Measurements from ENCODE around the gene HOXC5. TPM values are rescaled to one million over a fixed set of nuclear protein-coding genes. Genes with fewer than 3 reads are reported as not detected.

Gene HOXC5
- not detected in 2 replicates for total RNA-seq

DNA sequence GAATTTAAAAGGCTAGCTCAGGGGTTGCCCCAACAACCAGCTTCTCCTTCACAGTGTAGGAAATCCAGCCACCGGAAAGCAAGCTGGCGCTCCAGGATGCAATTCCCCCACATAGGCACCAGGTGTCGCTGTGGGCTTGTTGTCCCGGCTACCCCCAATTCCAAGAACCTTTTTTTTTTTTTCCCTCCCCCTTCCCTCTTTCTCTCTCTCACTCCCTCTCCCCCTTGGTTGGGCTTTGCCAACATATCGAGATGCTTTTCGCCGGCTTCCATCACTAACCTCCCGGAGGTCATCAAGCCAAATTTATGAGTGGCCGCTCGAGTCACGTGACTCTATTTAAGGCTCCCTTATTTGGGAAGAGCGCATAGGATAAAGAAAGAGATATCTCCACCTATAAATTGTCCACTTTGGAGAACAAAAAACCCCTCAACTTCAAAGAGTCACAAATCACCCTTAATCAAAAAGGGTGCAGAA, at the start of gene HOXC5:
Gene HOXC5 (plus strand): TSS at position 424 of the 474 bp plus-strand sequence. CDS start 73 bp downstream, outside the sequence.

DNA sequence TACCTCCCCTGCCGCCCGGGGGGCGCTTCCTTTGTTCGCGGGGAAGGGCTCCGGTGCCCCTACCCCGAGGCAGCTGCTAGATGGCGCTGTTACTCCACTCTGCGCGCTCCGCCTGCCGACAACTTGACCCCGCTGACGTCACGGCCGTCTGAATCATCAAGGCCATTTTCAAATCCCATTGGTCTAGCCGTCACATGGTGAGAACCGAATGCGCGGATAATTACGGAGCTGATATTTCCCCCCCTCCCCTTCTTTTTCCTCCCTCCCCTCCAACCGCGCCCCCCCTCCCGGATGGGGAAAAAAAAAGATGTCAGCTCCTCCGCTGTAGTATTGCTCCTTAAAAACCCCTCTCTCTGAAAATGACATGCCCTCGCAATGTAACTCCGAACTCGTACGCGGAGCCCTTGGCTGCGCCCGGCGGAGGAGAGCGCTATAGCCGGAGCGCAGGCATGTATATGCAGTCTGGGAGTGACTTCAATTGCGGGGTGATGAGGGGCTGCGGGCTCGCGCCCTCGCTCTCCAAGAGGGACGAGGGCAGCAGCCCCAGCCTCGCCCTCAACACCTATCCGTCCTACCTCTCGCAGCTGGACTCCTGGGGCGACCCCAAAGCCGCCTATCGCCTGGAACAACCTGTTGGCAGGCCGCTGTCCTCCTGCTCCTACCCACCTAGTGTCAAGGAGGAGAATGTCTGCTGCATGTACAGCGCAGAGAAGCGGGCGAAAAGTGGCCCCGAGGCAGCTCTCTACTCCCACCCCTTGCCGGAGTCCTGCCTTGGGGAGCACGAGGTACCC, 47.8 kb upstream of the HOXC5 start, which contains the start of gene HOXC10:
Gene HOXC10 (plus strand): TSS at position 246 of the 791 bp plus-strand sequence. CDS start 114 bp downstream, at position 360.

DNA sequence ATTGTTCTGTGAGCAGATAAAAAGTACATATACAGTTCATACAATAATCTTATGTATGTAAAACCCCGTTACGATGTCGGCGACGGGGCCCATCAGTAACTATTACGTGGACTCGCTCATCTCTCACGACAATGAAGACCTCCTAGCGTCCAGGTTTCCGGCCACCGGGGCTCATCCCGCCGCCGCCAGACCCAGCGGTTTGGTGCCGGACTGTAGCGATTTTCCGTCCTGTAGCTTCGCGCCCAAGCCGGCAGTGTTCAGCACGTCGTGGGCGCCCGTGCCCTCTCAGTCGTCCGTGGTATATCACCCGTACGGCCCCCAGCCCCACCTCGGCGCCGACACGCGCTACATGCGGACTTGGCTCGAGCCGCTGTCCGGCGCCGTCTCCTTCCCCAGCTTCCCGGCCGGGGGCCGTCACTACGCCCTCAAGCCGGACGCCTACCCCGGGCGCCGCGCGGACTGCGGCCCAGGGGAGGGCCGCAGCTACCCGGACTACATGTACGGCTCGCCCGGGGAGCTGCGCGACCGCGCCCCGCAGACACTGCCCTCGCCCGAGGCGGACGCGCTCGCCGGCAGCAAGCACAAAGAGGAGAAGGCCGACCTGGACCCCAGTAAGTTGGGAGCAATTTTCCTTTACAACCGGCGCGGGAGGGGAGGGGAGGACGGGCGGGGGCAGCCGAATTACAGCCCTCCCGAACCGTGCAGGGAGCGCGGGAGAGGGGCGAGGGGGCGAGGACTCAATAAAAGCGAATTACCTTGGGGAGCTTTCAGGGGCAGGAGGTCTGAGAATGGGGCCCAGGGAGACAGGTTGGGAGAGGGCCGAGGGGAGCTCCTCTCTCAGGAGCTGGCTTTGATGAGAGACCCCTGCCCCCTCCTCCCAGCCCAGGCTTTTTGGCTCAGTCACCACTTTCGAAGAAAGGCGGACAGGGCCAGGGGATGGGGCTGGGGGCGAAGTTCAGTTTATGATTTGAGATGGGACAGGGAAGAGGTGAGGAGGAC, 32.4 kb upstream of the HOXC5 start, which contains the start of gene HOXC9:
Gene HOXC9 (plus strand): TSS at position 46 of the 999 bp plus-strand sequence. CDS start 28 bp downstream, at position 74.

DNA sequence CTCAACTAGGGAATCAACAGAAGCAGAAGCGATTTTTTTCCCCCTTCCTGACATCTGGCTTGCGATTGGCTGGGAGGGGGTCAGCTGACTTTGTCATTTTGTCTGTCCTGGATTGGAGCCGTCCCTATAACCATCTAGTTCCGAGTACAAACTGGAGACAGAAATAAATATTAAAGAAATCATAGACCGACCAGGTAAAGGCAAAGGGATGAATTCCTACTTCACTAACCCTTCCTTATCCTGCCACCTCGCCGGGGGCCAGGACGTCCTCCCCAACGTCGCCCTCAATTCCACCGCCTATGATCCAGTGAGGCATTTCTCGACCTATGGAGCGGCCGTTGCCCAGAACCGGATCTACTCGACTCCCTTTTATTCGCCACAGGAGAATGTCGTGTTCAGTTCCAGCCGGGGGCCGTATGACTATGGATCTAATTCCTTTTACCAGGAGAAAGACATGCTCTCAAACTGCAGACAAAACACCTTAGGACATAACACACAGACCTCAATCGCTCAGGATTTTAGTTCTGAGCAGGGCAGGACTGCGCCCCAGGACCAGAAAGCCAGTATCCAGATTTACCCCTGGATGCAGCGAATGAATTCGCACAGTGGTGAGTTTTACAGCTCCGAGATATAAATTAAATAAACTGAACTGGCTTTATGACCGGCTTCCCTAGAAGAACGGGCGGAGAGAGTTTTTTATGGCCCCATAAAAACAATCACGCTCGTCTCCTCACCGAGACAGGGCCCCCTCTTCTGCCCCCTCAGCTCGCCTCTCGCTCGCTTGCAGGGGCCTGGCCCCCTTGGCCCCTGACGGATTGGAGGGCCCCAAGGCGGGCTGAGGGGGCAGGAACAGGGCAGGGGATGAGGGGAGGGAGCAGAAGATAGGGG, 4.3 kb upstream of the HOXC5 start, which contains the start of gene HOXC6:
Gene HOXC6 (plus strand): TSS at position 127 of the 888 bp plus-strand sequence. CDS start 82 bp downstream, at position 209.

DNA sequence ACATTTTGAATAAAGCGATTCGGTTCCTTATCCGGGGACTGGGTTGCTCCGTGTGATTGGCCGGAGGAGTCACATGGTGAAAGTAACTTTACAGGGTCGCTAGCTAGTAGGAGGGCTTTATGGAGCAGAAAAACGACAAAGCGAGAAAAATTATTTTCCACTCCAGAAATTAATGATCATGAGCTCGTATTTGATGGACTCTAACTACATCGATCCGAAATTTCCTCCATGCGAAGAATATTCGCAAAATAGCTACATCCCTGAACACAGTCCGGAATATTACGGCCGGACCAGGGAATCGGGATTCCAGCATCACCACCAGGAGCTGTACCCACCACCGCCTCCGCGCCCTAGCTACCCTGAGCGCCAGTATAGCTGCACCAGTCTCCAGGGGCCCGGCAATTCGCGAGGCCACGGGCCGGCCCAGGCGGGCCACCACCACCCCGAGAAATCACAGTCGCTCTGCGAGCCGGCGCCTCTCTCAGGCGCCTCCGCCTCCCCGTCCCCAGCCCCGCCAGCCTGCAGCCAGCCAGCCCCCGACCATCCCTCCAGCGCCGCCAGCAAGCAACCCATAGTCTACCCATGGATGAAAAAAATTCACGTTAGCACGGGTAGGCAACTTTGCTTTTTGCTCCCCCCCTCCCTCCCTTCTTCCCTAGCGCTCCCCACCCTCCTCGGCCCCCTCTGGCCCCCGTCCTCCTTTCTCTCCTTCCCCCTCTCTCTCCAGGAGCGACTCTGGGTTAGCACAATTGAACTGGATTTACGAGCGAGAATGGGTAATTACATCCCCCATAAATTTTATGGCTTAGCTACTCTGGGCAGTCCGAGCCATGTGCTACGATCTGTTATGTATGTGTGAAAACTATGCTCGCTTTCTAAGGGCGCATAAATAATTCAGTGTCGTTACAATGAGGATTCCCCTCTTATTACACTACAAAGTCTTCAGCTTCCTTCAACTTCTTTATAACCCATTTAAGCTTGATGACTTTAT, 21.2 kb downstream of the HOXC5 start, which contains the start of gene HOXC4:
Gene HOXC4 (plus strand): TSS at position 85 of the 991 bp plus-strand sequence. CDS start 88 bp downstream, at position 173.

Other genes starting within 250 kb of the HOXC5 start
- not detected in 2 replicates for gene HOXC13, start 94.2 kb upstream of the HOXC5 start, total RNA-seq
- not detected in 2 replicates for gene HOXC12, start 78.1 kb upstream of the HOXC5 start, total RNA-seq
- gene HOXC11, start 59.9 kb upstream of the HOXC5 start, total RNA-seq: not detected in 2 replicates
- not detected in 2 replicates for gene HOTAIR, start 58.1 kb upstream of the HOXC5 start, total RNA-seq
- gene HOXC10, start 47.9 kb upstream of the HOXC5 start, total RNA-seq: not detected in 2 replicates
- not detected in 2 replicates for gene HOXC9, start 32.9 kb upstream of the HOXC5 start, total RNA-seq
- gene HOXC8, start 24.1 kb upstream of the HOXC5 start, total RNA-seq: not detected in 2 replicates
- not detected in 2 replicates for gene HOXC6, start 4.6 kb upstream of the HOXC5 start, total RNA-seq
- gene HOXC4, start 20.8 kb downstream of the HOXC5 start, total RNA-seq: not detected in 2 replicates
- 18.4 and 20.1 TPM in 2 replicates for gene SMUG1, start 155.9 kb downstream of the HOXC5 start, total RNA-seq
- 39.2 and 44.6 TPM in 2 replicates for gene CBX5, start 247.1 kb downstream of the HOXC5 start, total RNA-seq
- gene HNRNPA1, start 247.7 kb downstream of the HOXC5 start, total RNA-seq: 443 and 495 TPM in 2 replicates

All from aortic smooth muscle cell (primary cell).